ENCODE results near the gene TEX26.

TEX26 gene

GRCh38 chr13:31012655-31013024 lies 80.2 kb downstream of the TEX26 start:
- DNase-seq (ENCODE audit: low spot score): peak; percentile 22

GRCh38 chr13:31014456-31014855 lies 82.0 kb downstream of the TEX26 start:
- DNase-seq (ENCODE audit: low spot score): no peak

GRCh38 chr13:31015199-31015598 lies 82.7 kb downstream of the TEX26 start:
- DNase-seq (ENCODE audit: low spot score): no peak

GRCh38 chr13:31016342-31017325 lies 84.2 kb downstream of the TEX26 start:
- DNase-seq (ENCODE audit: low spot score): no peak

- DNase-seq (ENCODE audit: low spot score): no peak
Observed at GRCh38 chr13:31018511-31018910, 86.1 kb downstream of the TEX26 start.

- no peak for DNase-seq (ENCODE audit: low spot score)
Observed at GRCh38 chr13:31020996-31021395, 88.5 kb downstream of the TEX26 start.

- DNase-seq (ENCODE audit: low spot score): no peak
Observed at GRCh38 chr13:31022288-31022895, 89.9 kb downstream of the TEX26 start.

- DNase-seq (ENCODE audit: low spot score): no peak
Observed at GRCh38 chr13:31022928-31023530, 90.6 kb downstream of the TEX26 start.
